ENCODE results near the gene PPP1R2C.

DNA sequence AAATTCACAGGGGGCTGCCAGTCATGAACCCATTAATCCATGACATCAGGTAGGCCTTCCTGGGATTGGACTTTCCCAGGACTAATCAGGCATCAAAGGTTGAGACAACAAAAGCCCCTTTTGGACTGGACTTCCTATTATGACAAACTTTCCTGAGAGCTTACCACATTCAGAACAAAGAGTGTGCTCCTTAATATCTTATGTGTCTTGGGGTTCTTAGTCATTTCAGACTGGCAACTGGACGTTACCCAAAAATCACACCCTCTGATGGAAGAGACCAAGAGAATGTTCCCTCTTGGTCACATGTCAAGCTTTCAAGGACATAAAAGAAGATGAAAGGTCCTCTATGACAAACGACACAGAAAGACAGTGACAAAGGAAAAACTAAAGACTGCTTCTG, 31.6 kb upstream of the PPP1R2C start:
- TF ChIP-seq CTCF (IDR thresholded peaks at IDR 0.05; ENCODE audit: low read depth, low read length) (no peak), POLR2A (IDR thresholded peaks at IDR 0.05; ENCODE audit: extremely low read depth, insufficient read length) (no peak), MAX (IDR thresholded peaks at IDR 0.05; ENCODE audit: low read depth, low read length) (no peak)

Measured in NB4 (cell line).